ENCODE data around the gene HSD11B2. TPM values are rescaled to one million over a fixed set of nuclear protein-coding genes. Genes with fewer than 3 reads are reported as not detected.

Gene HSD11B2
- total and polyA plus RNA-seq, 4 donors = 2.6 to 39.8 (median 6.7) TPM

- DNase-seq = no peak
- Histone ChIP-seq H3K9me3 (ENCODE audit: control insufficient read depth in 4 of 4, insufficient read depth in 3 of 4, low read length in 3 of 4) (no peaks in the 10 kb centered on the region), H3K27ac (ENCODE audit: low read depth in 1 of 2, low read length in 1 of 2) (no peak overlapping the region), H3K9ac (ENCODE audit: insufficient read depth in 1 of 2, low read length in 2 of 2) (no peak overlapping the region), H3K4me1 (ENCODE audit: control insufficient read depth in 5 of 5, insufficient read depth in 5 of 5, low read length in 5 of 5) (peaks cover 0 to 7% (median 5%) of the 10 kb centered on the region in 5 donors), H3K4me3 (no peak overlapping the region), H3K27me3 (ENCODE audit: control insufficient read depth in 3 of 3, insufficient read depth in 3 of 3, low read length in 2 of 3) (no peaks in the 10 kb centered on the region), H3K36me3 (ENCODE audit: control insufficient read depth in 4 of 4, insufficient read depth in 4 of 4, low read length in 4 of 4) (no peaks in the 10 kb centered on the region)
- no peak for ATAC-seq (ENCODE audit: insufficient read depth, low FRiP score)
- TF ChIP-seq CTCF (IDR thresholded peaks at IDR 0.05; ENCODE audit: control extremely low read depth, extremely low read depth) = no peak
- WGBS, 2 donors = 93 to 96% methylated on average over 5 of the region's 5 CpGs
Measured at GRCh38 chr16:67386861-67387455, 44.0 kb upstream of the HSD11B2 start.

- H3K9me3 ChIP-seq (ENCODE audit: control insufficient read depth in 4 of 4, insufficient read depth in 3 of 4, low read length in 3 of 4) = no peaks in the 10 kb centered on the region
- H3K9ac ChIP-seq (ENCODE audit: insufficient read depth in 1 of 2, low read length in 2 of 2) = no peak overlapping the region
- no peak overlapping the region for H3K27ac ChIP-seq (ENCODE audit: low read depth in 1 of 2, low read length in 1 of 2)
- no peak overlapping the region for H3K4me3 ChIP-seq
- DNase-seq (no peak), ATAC-seq (ENCODE audit: insufficient read depth, low FRiP score) (no peak)
- H3K27me3 ChIP-seq (ENCODE audit: control insufficient read depth in 3 of 3, insufficient read depth in 3 of 3, low read length in 2 of 3) = no peaks in the 10 kb centered on the region
- TF ChIP-seq CTCF (IDR thresholded peaks at IDR 0.05; ENCODE audit: control extremely low read depth, extremely low read depth) = no peak
- no peaks in the 10 kb centered on the region for H3K36me3 ChIP-seq (ENCODE audit: control insufficient read depth in 4 of 4, insufficient read depth in 4 of 4, low read length in 4 of 4)
- 85 to 94% methylated on average over 8 of the region's 8 CpGs for WGBS, 2 donors
- peaks cover 0 to 14% (median 6%) of the 10 kb centered on the region in 5 donors for H3K4me1 ChIP-seq (ENCODE audit: control insufficient read depth in 5 of 5, insufficient read depth in 5 of 5, low read length in 5 of 5)
Measured at GRCh38 chr16:67387479-67388079, 43.3 kb upstream of the HSD11B2 start.

GRCh38 chr16:67388191-67388590 is 42.7 kb upstream of the HSD11B2 start:
- Histone ChIP-seq H3K9ac (ENCODE audit: insufficient read depth in 1 of 2, low read length in 2 of 2) (no peak overlapping the region), H3K36me3 (ENCODE audit: control insufficient read depth in 4 of 4, insufficient read depth in 4 of 4, low read length in 4 of 4) (no peaks in the 10 kb centered on the region), H3K4me1 (ENCODE audit: control insufficient read depth in 5 of 5, insufficient read depth in 5 of 5, low read length in 5 of 5) (peaks cover 0 to 18% (median 11%) of the 10 kb centered on the region in 5 donors), H3K27ac (ENCODE audit: low read depth in 1 of 2, low read length in 1 of 2) (no peak overlapping the region), H3K9me3 (ENCODE audit: control insufficient read depth in 4 of 4, insufficient read depth in 3 of 4, low read length in 3 of 4) (no peaks in the 10 kb centered on the region), H3K27me3 (ENCODE audit: control insufficient read depth in 3 of 3, insufficient read depth in 3 of 3, low read length in 2 of 3) (no peaks in the 10 kb centered on the region), H3K4me3 (no peak overlapping the region)
- 90 to 97% methylated on average over 8 of the region's 8 CpGs for WGBS, 2 donors
- DNase-seq (no peak), ATAC-seq (ENCODE audit: insufficient read depth, low FRiP score) (no peak)
- no peak for TF ChIP-seq CTCF (IDR thresholded peaks at IDR 0.05; ENCODE audit: control extremely low read depth, extremely low read depth)
